ENCODE data around the gene IVNS1ABP.
"Not testable (repeated sequence)": the region's sequence is repeated elsewhere in the genome, so short reads cannot be mapped to it uniquely, and the experiment has no call there.

The IVNS1ABP gene

DNA sequence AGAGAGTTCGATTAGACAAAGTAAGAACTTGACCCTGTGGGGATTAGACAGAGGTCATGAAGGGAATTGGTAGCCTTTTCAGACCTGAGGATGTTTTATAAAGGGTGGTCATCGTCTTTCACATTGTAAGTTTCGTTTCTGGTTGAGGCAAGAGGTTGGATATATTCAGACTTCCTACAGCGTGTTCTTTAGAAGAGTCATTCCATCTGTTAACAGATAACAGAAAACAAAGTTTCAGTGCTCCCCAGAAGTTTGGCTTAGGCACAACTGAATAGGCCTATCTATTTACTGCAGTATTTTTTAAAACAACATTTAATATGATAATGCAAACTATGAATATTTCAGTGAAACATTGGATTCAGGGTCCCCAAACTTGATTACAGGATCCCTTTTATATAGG, 17.1 kb upstream of the IVNS1ABP start:
- DNase-seq (ENCODE audit: low read depth in 2 of 3, low spot score in 2 of 3): no peak

DNA sequence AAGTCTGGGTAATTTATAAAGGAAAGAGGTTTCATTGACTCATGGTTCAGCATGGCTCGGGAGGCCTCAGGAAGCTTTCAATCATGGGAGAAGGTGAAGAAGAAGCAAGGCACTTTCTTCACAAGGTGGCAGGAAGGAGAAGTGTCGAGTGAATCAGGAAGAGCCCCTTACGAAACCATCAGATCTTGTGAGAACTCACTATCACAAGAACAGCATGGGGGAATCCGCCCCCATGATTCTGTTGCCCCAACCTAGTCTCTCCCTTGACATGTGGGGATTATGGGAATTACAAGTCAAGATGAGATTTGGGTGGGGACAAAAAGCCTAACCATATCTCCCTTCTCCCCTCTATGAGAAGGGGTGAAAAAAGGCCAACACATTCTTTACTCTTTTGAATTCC, 11.2 kb upstream of the IVNS1ABP start:
- DNase-seq (ENCODE audit: low read depth in 2 of 3, low spot score in 2 of 3): no peak

DNA sequence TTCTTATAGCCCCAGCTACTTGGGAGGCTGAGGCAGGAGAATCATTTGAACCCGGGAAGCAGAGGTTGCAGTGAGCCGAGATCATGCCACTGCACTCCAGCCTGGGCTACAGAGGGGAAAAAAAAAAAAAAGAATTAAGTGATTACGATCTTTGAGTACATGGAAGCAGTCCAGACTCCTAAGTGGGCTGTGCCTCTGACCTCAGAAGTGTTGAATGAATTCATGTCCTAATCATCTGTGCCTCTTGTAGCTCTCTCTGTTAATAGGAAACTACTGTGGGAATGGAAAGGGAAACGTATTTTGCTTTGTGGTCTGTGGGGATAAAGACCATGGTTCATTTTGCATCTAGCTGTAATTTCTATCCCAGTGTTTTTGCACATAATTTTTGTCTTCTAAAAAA, 8.4 kb upstream of the IVNS1ABP start:
- no peak for DNase-seq (ENCODE audit: low read depth in 2 of 3, low spot score in 2 of 3)

DNA sequence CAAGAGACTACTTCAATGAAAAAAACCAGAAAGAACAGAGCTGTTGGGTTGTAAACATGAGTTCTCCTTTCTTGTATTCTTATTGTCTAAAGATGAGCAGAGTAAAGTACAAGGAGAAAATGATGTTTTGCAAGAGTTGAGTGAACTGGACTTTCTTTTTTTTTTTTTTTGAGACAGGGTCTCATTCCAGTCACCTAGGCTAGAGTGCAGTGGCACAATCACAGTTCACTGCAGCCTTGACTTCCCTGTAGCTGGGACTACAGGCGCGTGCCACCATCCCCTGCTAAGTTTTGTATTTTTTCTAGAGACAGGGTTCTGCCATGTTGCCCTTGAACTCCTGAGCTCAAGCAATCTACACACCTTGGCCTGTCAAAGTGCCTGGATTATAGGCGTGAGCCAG, 7.1 kb upstream of the IVNS1ABP start:
- no peak for DNase-seq (ENCODE audit: low read depth in 2 of 3, low spot score in 2 of 3)

DNA sequence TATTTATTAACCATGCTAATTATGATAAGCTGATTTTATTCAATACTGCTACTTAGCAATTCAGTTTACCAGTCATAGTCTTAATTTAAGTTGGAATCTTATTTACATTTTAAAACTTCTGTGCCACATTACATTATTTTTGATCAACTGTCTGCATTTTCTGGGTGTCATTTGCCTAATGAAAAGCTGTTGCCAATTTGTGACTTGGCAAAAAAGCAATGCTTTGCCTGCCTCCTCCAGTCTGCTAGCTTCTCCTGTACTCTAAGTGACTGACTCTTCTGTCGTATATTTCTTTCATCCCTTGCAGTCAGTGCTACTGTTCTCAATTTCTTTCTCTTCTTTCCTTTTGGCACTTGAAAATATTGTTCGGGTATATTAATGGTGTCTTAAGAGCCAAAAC, 5.6 kb upstream of the IVNS1ABP start:
- no peak for DNase-seq (ENCODE audit: low read depth in 2 of 3, low spot score in 2 of 3)

DNA sequence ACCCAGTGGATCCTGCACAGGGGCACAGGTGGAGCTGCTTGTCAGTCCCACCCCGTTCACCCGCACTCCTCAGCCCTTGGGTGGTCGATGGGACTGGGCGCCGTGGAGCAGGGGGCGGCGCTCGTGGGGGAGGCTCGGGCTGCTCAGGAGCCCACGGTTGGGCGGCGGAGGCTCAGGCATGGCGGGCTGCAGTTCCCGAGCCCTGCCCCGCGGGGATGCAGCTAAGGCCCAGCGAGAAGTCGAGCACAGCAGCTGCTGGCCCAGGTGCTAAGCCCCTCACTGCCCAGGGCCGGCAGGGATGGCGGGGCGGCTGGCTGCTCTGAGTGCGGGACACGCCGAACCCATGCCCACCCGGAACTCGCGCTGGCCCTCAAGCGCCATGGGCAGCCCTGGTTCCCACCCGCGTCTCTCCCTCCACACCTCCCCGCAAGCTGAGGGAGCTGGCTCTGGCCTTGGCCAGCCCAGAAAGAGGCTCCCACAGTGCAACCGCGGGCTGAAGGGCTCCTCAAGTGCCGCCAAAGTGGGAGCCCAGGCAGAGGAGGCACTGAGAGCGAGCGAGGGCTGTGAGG, 4.7 kb upstream of the IVNS1ABP start:
- not testable (repeated sequence) for DNase-seq (ENCODE audit: low read depth in 2 of 3, low spot score in 2 of 3)

DNA sequence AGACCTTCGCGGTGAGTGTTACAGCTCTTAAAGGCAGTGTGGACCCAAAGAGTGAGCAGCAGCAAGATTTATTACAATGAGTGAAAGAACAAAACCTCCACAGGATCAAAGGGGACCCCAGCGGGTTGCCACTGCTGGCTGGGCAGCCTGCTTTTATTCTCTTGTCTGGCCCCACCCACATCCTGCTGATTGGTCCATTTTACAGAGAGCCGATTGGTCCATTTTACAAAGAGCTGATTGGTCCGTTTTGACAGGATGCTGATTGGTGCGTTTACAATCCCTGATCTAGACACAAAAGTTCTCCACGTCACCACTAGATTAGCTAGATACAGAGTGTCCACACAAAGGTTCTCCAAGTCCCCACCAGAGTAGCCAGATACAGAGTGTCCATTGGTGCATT, 4.1 kb upstream of the IVNS1ABP start:
- not testable (repeated sequence) for DNase-seq (ENCODE audit: low read depth in 2 of 3, low spot score in 2 of 3)

DNA sequence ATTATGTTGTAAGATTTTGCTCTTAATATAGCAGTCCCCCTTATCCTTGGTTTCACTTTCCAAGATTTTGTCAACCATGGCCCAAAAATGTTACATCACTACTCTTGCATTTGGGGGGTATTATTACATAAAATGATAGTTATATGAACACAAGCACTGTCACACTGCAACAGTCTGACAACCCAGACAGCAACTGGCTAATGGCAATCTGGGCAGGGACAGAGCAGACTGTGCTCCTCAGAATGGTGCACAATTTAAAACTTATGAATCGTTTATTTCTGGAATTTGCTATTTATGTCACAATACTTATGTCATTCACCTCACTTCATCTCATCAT, 2.1 kb upstream of the IVNS1ABP start:
- DNase-seq (ENCODE audit: low read depth in 2 of 3, low spot score in 2 of 3): no peak

DNA sequence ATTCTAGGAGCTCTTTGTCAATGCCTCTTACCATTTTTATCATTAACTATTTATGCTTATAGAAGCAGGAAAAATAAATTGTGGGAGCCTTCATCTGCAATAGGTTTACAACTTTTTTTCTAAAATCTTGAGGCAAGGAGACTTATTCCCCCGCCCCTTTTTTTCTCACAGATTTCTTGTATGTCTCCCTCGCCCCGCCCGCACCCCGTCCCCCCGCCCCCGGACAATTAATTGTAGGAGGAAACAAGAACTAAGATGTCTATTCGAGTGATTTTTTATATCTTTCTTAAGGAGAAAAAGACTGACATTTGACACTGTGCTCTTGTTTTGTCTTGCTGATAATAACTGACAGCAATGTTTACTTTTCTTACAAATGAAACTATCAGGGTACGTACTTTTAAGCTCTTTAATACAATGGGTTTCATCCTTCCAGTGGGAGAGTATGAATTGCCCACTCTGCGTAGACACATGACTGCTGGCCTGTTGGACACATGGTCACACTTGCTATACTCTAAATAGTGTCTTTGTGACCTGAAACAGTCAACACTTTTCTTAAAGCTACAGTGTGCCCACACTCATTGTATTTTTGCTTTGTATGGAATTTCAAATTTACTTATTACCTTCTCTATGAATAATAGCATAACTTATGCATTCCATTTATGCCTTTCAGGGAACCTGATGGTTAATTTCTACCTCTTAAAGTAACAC, 1.5 kb upstream of the IVNS1ABP start:
- no peak for DNase-seq (ENCODE audit: low read depth in 2 of 3, low spot score in 2 of 3)

DNA sequence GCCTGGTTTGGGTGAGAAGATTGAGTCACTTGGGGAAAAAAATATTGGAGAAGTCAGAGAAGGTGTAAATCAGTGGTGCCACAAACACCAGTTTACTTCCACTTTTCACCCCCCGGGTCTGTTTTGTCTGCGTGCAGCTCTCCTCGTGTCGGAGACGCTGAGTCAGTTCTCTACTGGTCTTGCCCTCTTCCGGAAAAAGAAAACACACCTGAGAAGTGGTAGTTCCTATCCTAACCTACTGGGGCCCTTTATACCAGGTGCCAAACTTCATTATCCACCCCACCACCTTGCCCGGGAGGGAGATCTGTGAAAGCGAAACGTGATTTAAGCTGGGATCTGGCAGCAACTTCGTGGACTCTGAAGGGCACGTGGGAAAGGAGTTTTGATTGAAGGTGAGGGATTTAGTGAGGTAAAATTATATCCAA, 855 bp upstream of the IVNS1ABP start:
- peak in 2 of 3 experiments; percentile 32 to 43 for DNase-seq (ENCODE audit: low read depth in 2 of 3, low spot score in 2 of 3)

DNA sequence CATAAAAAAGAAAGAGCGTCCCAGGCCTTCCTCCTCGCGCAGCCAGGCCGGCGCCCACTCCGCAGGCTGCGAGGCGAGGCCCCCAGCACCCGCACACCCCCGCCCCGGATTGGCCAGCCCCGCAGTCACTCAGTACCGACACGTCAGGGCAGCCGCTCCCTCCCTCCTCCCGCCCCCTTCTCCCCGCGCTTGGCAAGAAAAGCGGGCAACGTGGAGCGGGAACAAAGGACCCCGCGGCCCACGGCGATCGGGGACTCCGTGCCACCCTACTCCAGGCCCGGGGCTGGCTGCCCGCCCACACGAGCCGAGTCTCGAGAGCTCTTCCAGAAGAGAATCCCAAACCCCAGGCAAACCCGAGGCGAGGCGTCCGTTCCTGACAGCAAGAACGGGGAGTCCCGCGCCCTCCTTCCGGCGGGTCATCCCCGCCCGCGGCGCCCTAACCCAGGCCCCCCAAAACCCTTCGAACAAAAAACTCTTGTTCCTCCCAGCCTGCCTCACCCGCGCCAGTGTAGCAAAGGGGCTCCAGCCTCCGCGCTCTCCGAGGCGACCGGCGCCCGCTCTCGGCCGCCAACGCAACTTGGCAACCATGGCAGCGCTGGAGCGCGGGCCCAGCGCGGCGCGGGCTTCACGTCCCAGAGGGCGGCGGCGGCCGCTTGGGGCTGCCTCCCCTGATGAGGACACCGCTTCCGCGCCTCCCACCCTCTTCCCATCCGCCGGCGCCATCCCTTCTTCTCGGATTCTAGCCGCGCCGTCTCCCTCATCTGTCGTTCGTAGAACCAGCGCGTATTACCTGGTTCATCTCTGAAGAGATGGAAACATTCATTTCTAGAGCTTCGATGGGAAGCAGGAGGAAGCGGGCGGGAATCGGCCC, 645 bp downstream of the IVNS1ABP start:
- peak; percentile 78 to 89 (median 84) for DNase-seq (ENCODE audit: low read depth in 2 of 3, low spot score in 2 of 3)

DNA sequence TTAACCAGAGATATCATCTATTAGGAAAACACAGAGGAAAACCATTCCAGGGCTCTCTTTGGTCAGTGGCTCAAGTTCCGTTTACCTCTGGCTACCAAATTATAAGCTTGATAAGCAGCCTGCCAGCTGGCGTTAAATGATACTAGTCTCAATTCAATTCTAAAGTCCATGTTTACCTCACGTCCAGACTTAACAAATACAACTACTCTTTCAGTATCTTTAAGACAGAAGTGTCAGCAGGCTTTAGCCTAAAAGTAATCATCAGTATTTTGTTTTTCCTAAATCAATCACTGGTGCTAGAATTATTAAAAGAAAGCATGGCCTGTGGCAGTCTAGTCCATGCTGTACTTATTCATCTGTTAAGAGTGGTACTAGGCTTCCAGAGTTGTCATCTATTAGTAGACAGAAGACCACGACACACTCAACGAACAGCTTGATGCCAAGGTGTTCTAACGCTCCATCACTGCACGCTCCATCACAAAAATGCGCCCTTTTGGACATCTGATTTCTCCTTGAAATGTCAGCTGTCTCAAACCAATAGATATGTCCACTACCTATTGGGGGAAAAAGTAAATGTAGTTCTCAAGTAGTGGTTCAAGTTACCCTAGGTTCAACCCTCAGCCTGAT, 1.5 kb downstream of the IVNS1ABP start:
- no peak for DNase-seq (ENCODE audit: low read depth in 2 of 3, low spot score in 2 of 3)

DNA sequence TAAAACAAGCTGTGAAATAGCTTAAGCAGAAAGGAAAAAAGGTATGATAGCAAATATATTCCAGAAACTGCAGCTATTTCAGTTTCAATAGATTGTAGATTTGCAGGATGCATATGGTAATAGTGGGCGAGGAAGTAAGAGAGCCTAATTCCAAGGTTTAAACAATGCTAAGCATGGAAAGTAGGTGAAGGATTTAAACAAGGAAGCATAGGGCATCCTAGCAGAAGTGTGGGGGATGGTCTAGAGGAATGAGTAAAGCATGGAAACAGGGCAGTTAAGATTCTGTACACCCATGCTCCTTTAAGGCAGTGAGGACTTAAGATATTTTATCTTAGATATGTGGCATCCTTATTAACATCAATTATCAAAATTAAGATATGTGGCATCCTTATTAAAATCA, 2.6 kb downstream of the IVNS1ABP start:
- no peak for DNase-seq (ENCODE audit: low read depth in 2 of 3, low spot score in 2 of 3)

DNA sequence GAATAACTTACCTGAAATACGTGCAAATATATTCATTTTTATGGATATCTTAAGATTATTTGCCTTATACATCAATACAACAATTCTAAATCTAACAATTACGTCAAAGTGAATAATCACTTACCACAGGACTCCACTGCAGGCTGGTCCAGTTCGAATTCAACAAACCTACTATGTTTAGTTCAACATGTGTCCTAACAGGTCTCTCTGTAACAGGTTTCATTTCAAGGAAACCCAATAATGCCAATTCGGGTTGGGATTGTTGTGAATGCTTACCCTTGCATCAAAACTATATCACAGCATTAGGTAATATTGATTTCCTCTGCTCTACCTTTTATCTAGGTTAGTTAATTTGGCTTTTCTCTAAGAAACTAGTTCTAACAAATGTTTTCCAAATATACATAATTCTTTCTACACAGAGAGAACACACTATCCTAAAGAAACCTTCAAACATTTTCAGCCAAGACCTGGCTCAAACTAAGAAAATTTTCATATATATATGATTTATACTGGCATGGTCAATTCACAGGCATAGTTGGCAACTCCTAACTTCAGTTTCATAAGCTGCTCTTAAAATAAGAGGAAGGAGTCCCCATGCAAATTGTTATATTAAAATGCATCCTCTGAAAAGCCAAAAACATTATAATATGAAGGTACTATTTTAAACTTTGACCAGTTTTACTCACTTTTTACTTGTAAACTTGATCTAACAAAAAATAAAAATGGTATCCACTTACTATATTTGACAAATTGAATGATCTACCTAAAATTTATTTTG, 4.5 kb downstream of the IVNS1ABP start:
- DNase-seq (ENCODE audit: low read depth in 2 of 3, low spot score in 2 of 3): no peak

DNA sequence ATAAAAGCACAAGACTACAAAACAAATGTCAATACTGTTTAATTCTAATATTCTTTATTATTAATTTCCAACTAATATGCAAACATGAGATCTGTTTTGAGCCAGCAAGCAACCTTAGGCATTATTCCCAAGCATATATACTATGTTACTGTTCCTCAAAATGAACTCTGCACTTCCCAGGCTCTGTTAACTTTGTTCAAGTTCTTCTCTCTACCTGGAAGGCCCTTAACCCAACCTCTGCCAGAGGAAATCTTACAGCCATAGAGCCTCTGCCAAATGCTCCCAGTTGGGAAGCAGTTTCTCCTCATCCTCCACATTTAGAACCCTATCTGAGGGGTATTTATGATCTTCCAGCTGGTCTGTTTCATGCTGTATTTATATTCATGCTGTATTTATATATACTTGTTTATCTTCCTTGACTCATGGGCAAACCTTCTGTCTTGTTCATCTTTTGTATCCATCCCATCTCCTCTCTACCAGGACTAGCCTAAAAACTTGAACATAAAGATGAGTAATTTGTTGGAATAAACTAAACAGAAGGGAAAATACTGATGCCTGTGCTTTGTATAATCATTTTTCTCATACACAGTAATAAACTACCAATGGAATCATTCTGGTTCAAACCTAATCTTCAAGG, 5.3 kb downstream of the IVNS1ABP start:
- no peak for DNase-seq (ENCODE audit: low read depth in 2 of 3, low spot score in 2 of 3)

DNA sequence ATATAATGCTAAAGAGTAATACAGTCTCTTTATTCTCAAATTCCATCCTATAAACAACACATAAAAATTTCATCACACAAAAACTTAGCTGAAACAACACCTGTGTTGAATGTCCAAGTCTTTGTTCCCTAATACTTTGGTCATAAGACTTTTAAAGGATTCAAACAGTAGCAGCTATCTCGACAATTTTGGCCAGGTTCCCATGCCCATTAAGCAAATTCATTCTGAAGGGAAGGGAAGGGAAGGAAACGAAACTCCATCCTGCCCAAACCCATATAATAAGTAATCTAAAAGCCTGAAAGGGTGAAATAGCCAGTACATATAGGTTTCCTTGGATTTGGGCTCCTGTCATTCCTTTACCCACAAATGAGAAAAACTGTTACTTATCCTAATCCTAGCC, 7.5 kb downstream of the IVNS1ABP start:
- DNase-seq (ENCODE audit: low read depth in 2 of 3, low spot score in 2 of 3): no peak

DNA sequence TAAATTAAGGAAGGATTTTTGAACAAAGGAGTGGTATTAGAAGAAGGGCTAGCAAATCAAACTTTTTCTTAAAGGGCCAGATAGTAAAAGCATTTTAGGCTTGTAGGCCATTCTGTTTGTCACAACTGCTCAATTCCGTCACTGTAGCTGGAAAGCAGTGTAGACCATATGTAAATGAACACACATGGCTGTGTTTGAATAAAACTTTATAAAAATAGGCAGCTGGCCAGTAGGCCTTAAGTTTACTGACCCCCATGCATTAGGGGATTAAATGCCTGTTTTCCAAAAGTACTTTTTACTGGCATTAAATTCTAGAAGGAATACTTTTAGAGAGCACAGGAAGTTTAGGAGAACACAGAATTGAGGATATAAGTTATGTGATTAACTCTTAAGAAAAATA, 8.9 kb downstream of the IVNS1ABP start:
- no peak for DNase-seq (ENCODE audit: low read depth in 2 of 3, low spot score in 2 of 3)

DNA sequence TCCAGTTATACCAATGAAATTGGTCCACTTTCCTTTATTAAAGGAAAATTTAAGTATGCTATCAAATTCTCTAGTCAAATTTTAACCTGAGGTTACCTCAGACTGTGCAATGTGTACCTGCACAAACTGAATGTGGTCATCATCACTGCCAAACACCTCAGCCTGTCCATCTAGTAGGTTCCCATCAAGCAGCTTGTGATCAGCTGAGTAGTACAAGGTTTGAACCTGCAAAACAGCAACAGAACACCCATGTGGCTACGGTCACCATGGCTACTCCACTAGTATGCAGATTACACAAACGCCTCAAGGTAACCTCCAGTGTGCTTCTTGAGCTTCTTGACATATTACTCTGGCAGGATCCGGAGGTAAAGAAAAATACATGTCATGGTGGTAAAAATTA, 11.6 kb downstream of the IVNS1ABP start:
- no peak for DNase-seq (ENCODE audit: low read depth in 2 of 3, low spot score in 2 of 3)

DNA sequence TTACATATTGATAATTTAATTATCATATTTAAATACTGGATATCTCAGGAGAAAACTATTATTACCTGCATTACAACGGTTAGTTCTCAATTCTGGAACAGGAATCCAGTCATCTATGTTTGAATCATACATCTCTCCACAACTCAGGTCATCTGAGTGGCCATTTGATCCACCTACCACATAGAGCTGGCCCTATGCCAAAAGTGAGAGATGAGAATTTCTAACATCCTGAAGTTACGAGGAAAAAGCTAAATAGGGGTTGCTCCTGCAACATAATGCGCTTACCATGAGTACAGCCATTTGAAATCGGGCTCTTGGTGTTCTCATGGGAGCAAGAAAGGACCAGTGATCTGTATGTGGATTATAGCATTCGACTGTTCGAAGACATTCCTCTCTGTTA, 16.9 kb downstream of the IVNS1ABP start:
- no peak for DNase-seq (ENCODE audit: low read depth in 2 of 3, low spot score in 2 of 3)

DNA sequence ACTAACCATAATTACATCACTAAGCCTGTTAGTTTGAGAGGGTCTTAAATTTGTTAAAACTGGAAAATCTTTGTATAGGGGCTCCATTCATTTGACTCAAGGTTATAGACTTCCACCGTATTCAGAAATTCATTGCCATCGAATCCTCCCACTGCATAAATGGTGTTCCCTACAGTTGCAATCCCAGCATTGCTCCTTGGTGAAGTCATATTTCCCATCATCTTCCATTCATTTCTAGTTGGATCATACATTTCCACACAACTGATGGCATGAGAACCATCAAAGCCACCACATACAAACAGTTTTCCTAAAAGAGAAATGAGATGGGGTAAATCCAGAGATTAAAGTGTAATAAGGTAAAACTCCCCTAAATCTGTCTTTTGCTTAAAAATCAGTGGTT, 19.1 kb downstream of the IVNS1ABP start:
- DNase-seq (ENCODE audit: low read depth in 2 of 3, low spot score in 2 of 3): no peak

DNA sequence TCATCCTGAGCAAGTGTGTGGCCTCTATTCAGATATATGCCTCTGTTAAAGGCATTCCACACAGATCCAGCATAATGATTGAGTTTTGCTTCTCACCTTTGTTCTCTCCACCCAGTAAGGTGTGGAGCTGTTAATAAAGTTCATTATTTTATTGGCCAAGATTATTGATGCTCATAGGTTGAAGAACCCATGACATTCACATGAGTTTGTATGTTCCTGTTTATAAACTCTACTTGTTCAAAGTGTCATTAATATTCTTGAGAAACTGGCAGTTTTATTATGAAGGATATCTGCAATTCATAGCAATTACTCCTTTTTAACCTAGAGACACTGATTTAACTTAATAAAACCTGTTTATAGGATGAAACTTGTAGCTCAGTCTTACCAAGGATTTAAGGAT, 22.0 kb downstream of the IVNS1ABP start:
- DNase-seq (ENCODE audit: low read depth in 2 of 3, low spot score in 2 of 3): no peak
